OCI-LY3 (cell line): ENCODE measurements around the gene C16orf86.

Source experiments
- CTCF ChIP-seq: fragments of 200-600, 300-600 bp; sonication (generic); IDR thresholded peaks from 2 replicates; pipeline ENCODE4 v1.5.1; 2014; ENCODE audit warnings: antibody characterized with exemption, low read length, low read depth
- EZH2phosphoT487 ChIP-seq: fragments of 200-600 bp; shearing (Covaris generic); IDR thresholded peaks from 2 replicates; pipeline ENCODE4 v1.6.1; 2018; ENCODE audit warnings: antibody characterized with exemption, mixed run types, low read depth

- TF ChIP-seq CTCF (no peak), EZH2phosphoT487 (no peak)
These were observed 821 bp downstream of the C16orf86 start for GRCh38 chr16:67667453-67667816.
